GM12864 (cell line): ENCODE results near the gene COG8.

Experiments used
- DNase-seq: peaks from one replicate; pipeline ENCODE4 v3.0.0-alpha.2; 2011; ENCODE audit warnings: low read depth
- H3K4me3 ChIP-seq: 2 replicates; pipeline ENCODE4 v1.5.1; 2011; ENCODE audit warnings: mild to moderate bottlenecking, low read depth, low read length, control low read depth
- CTCF ChIP-seq: IDR thresholded peaks from 2 replicates; pipeline ENCODE4 v1.5.1; 2011; ENCODE audit warnings: low read depth, mild to moderate bottlenecking, moderate library complexity, low read length, control low read depth, inconsistent platforms; ENCODE audit errors: missing control alignments

The COG8 gene

GRCh38 chr16:69376393-69377059, 37.2 kb upstream of the COG8 start:
- no peak for DNase-seq
- TF ChIP-seq CTCF, result no peak
- no peak overlapping the region for H3K4me3 ChIP-seq

- no peak overlapping the region for H3K4me3 ChIP-seq
- no peak for DNase-seq
- TF ChIP-seq CTCF, result no peak
Measured at GRCh38 chr16:69373019-69373418, 33.7 kb upstream of the COG8 start.

- no peak overlapping the region for H3K4me3 ChIP-seq
- TF ChIP-seq CTCF, result no peak
- DNase-seq, result no peak
Measured at GRCh38 chr16:69371564-69371963, 32.2 kb upstream of the COG8 start.

GRCh38 chr16:69368866-69369265, 29.5 kb upstream of the COG8 start:
- DNase-seq, result no peak
- TF ChIP-seq CTCF, result no peak
- no peak overlapping the region for H3K4me3 ChIP-seq

GRCh38 chr16:69367980-69368379, 28.6 kb upstream of the COG8 start:
- TF ChIP-seq CTCF, result no peak
- no peak overlapping the region for H3K4me3 ChIP-seq
- no peak for DNase-seq

- no peak for DNase-seq
- TF ChIP-seq CTCF, result no peak
- no peak overlapping the region for H3K4me3 ChIP-seq
Measured at GRCh38 chr16:69366431-69366830, 27.1 kb upstream of the COG8 start.

- no peak for DNase-seq
Measured at GRCh38 chr16:69365901-69366300, 26.5 kb upstream of the COG8 start.

More at GRCh38 chr16:69365901-69366300, 26.5 kb upstream of the COG8 start:
- no peak overlapping the region for H3K4me3 ChIP-seq
- no peak for TF ChIP-seq CTCF
